Brain microvascular endothelial cell (primary cell): ENCODE data around the gene MYH7.

ENCODE experiments used
- DNase-seq: peaks from one replicate; pipeline ENCODE4 v3.0.0-alpha.2; 2020
- H3K27ac ChIP-seq: fragments of 250-450 bp; sonication (Bioruptor Pico); 2 replicates; pipeline ENCODE4 v1.5.1; 2020; ENCODE audit warnings: mild to moderate bottlenecking, moderate library complexity
- H3K27me3 ChIP-seq: fragments of 250-450 bp; sonication (Bioruptor Pico); replicated peaks from 2 replicates; pipeline ENCODE4 v1.5.1; 2020; ENCODE audit warnings: mild to moderate bottlenecking
- H3K36me3 ChIP-seq: fragments of 250-450 bp; sonication (Bioruptor Pico); replicated peaks from 2 replicates; pipeline ENCODE4 v1.5.1; 2020; ENCODE audit warnings: mild to moderate bottlenecking
- H3K4me3 ChIP-seq: 2 replicates; pipeline ENCODE4 v1.5.1; 2011; ENCODE audit warnings: low read depth, mild to moderate bottlenecking, control low read depth, low read length, moderate library complexity
- in situ Hi-C: cut with HindIII; loops from 2 replicates; pipeline ENCODE4 v1.10.0; 2017; ENCODE audit warnings: low sequenced_read_pairs, low pct_ligation_motif_present
- TF ChIP-seq, protein P1 (sequence below): IDR thresholded peaks from 2 replicates; pipeline ENCODE4 v1.5.1; 2011; ENCODE audit warnings: low read depth, mild to moderate bottlenecking, moderate library complexity, low read length, control low read depth, inconsistent platforms; ENCODE audit errors: missing control alignments

MYH7 gene

DNA sequence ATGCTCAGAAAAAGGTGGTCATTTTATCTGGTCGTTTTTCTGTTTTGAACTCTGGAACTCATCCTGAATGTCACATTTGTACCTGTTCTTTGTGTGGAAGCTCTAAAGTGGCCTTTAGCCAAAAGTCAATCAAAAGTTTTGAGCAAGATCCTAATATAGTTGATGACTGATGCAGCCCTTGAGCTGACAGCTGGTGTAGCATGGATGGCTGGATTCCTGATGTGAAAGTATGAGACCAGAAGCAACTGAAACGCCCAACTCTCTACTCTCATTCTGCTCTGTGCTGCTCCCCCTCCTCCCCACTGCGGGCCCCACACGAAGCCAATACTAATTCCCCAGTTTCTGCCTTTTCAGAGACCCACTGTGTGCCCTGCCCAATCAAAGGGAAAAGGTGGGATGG lies 10.3 kb upstream of the MYH7 start:
- in situ Hi-C loops = no loop called here
- Histone ChIP-seq H3K4me3 (no peak overlapping the region), H3K27me3 (no peaks in the 10 kb centered on the region), H3K36me3 (no peaks in the 10 kb centered on the region), H3K27ac (no peak overlapping the region)
- TF ChIP-seq, protein P1, sequence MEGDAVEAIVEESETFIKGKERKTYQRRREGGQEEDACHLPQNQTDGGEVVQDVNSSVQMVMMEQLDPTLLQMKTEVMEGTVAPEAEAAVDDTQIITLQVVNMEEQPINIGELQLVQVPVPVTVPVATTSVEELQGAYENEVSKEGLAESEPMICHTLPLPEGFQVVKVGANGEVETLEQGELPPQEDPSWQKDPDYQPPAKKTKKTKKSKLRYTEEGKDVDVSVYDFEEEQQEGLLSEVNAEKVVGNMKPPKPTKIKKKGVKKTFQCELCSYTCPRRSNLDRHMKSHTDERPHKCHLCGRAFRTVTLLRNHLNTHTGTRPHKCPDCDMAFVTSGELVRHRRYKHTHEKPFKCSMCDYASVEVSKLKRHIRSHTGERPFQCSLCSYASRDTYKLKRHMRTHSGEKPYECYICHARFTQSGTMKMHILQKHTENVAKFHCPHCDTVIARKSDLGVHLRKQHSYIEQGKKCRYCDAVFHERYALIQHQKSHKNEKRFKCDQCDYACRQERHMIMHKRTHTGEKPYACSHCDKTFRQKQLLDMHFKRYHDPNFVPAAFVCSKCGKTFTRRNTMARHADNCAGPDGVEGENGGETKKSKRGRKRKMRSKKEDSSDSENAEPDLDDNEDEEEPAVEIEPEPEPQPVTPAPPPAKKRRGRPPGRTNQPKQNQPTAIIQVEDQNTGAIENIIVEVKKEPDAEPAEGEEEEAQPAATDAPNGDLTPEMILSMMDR = no peak
- DNase-seq = no peak

DNA sequence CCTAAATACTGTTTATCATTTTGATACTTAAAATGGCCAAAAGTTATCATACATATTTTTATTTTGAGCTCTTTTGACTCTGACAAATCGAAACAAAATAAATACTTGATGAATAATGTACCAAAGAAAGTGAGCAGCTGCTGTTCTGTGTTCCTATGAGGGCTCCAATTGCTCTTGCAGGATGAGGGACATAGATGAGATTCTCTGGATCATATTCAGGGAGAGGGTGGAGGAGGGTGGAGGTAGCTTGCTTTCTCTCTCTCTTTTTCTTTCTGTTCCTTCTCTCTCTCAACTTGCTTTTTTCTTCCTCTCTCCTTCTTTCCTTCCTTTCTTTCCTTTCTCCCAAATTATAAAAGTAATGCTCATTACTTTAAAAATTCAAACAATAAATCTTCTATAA lies 8.9 kb upstream of the MYH7 start:
- in situ Hi-C loops = no loop called here
- no peak for DNase-seq
- TF ChIP-seq, protein P1 = no peak
- no peak overlapping the region for H3K27ac ChIP-seq
- H3K4me3 ChIP-seq = no peak overlapping the region
- no peaks in the 10 kb centered on the region for H3K27me3 ChIP-seq
- H3K36me3 ChIP-seq = no peaks in the 10 kb centered on the region

DNA sequence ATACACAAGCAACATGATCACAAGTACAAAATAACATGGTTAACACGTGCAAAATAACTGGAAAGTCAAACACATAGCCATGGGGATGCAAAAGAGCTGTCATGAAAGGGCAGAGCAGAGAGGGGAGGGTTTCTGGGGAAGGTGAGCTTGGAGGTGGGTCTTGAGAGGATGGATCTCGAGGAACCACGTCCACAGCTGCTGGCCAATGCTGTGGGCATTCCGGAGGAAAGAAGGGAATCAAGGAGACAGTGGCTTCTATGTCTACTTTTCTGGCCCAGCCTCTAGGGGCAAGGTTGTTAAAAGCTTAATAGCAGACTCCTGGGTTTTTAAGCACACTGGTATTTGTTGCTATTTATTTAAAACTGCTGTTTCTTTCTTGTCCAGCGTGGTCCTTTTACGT lies 8.4 kb upstream of the MYH7 start:
- Histone ChIP-seq H3K36me3 (no peaks in the 10 kb centered on the region), H3K4me3 (no peak overlapping the region), H3K27ac (no peak overlapping the region), H3K27me3 (no peaks in the 10 kb centered on the region)
- no peak for DNase-seq
- TF ChIP-seq, protein P1 = no peak
- in situ Hi-C loops = no loop called here

DNA sequence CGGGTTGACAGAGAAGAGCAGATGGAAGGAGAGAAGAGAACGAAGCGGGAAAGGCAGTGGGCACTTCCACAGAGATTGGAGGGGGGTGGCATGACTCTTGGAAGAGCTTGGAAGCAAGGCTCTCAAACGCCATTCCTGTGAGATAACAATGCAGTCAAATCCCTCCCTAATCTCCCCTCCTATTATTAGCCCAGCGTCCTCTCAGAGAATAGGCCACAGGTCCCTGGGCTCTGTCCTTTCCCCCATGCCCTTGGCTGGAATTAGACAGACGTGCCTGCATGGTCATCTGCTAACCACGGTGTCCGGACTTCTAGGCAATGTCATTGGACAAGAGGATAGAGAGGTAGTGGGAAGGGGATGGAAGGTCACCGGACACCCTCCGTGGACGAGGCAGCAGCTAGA lies 8.0 kb upstream of the MYH7 start:
- TF ChIP-seq, protein P1 = no peak
- no peak overlapping the region for H3K4me3 ChIP-seq
- H3K27ac ChIP-seq = no peak overlapping the region
- H3K27me3 ChIP-seq = no peaks in the 10 kb centered on the region
- DNase-seq = no peak
- no peaks in the 10 kb centered on the region for H3K36me3 ChIP-seq
- in situ Hi-C loops = no loop called here

DNA sequence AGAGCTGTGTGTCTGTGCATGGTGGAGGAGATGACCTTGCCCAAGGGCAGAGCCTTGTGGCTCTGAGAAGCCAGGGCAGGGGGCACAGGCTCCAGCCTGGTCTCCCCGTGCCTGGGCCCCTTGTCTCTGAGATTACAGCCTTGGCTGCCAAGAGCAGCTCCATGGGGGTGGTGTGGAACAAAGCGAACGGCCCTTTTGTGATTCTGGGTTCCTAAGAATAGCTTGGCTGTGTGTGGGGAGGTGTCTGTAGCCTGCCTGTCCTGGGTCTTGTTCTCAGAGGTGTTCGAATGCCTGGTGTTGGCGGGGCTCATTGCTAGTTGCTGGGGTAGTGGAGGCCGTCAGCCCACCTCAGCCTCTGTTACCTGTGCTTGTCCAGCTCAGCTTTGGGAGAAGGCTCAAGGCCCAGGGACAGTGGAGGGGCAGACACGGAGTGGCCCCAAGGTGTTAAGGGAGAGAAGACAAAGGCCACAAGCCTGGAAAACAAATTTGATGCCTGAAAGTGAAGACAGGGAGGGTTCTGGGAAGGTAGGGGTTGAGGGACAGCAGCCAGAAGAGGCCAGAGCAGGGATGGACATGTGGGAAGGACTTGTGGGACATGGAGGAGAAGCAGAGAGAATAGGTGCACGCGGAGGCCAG lies 7.4 kb upstream of the MYH7 start:
- in situ Hi-C loops = no loop called here
- no peak overlapping the region for H3K4me3 ChIP-seq
- no peaks in the 10 kb centered on the region for H3K36me3 ChIP-seq
- TF ChIP-seq, protein P1 = no peak
- no peak overlapping the region for H3K27ac ChIP-seq
- no peak for DNase-seq
- no peaks in the 10 kb centered on the region for H3K27me3 ChIP-seq

DNA sequence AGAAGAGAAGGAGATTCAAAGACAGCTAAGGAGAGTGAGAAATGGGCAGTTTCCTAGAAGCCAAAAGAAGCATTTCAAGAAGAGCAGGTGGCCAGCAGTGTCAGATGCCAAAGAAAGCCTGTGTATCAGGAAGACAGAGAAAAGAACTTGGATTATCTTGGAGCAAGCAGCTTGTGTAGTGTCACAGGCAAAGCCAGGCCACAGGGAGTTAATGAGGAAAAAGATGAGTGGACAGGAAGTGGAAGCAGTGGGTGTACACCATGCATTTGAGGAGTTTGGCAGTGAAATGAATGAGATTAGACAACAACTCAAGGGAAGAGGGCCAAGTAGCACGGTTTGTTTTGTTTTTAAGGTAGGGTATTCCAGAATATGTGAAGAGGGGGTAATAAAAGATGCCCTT lies 5.6 kb upstream of the MYH7 start:
- H3K27ac ChIP-seq = no peak overlapping the region
- in situ Hi-C loops = no loop called here
- no peak for DNase-seq
- H3K36me3 ChIP-seq = no peaks in the 10 kb centered on the region
- H3K4me3 ChIP-seq = no peak overlapping the region
- TF ChIP-seq, protein P1 = no peak
- H3K27me3 ChIP-seq = no peaks in the 10 kb centered on the region
